ENCODE data around the gene MIF.

MIF gene

DNA sequence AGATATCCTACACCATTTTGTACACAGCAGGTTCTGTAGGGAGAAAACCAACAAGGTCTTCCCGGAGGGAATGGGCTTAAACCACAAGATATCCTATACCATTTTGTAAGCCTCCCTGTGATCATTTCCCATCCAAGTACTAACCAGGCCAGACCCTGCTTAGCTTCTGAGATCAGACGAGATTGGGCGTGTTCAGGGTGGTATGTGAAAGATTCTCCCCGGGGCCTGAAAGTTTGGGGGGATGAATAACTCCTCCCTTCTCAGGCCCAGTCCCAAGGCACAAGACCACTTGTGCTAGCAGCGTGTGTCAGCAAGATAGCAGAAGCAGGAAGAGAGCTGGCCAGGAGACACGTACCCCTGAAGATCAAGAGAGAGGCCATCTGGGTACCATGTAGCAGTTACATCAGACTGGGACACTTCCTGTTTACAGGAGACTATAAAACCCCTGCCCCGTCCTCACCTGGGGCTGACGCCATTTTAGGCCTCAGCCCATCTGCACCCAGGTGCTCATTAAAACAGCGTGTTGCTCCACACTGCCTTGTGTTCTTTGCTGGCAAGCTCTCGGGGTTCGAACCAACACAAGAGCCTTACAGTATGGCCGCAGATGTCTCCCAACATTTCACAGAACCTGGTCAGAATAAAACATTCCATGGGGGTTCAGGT lies 17.3 kb downstream of the MIF start (continued):
- TF ChIP-seq, protein P1, sequence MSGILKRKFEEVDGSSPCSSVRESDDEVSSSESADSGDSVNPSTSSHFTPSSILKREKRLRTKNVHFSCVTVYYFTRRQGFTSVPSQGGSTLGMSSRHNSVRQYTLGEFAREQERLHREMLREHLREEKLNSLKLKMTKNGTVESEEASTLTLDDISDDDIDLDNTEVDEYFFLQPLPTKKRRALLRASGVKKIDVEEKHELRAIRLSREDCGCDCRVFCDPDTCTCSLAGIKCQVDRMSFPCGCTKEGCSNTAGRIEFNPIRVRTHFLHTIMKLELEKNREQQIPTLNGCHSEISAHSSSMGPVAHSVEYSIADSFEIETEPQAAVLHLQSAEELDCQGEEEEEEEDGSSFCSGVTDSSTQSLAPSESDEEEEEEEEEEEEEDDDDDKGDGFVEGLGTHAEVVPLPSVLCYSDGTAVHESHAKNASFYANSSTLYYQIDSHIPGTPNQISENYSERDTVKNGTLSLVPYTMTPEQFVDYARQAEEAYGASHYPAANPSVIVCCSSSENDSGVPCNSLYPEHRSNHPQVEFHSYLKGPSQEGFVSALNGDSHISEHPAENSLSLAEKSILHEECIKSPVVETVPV (CRISPR knock-in tag; IDR thresholded peaks at IDR 0.05) = no peak
- no peak for TF ChIP-seq GLIS3 (CRISPR knock-in tag; IDR thresholded peaks at IDR 0.05)

GRCh38 chr22:23912293-23912903 lies 18.2 kb downstream of the MIF start:
- no peak for ATAC-seq
- TF ChIP-seq, protein P1 (CRISPR knock-in tag; IDR thresholded peaks at IDR 0.05) = no peak
- TF ChIP-seq TCF4 (CRISPR knock-in tag; IDR thresholded peaks at IDR 0.05; ENCODE audit: borderline replicate concordance) (no peak), POU6F1 (CRISPR knock-in tag; IDR thresholded peaks at IDR 0.05; ENCODE audit: borderline replicate concordance, low read depth) (no peak), ESRRG (CRISPR knock-in tag; IDR thresholded peaks at IDR 0.05) (no peak), BACH2 (CRISPR knock-in tag; IDR thresholded peaks at IDR 0.05; ENCODE audit: borderline replicate concordance) (no peak), RARB (CRISPR knock-in tag; IDR thresholded peaks at IDR 0.05) (no peak), ZNF70 (CRISPR knock-in tag; IDR thresholded peaks at IDR 0.05) (no peak)

GRCh38 chr22:23913306-23913660 lies 19.1 kb downstream of the MIF start:
- no peak for TF ChIP-seq TOX (CRISPR knock-in tag; IDR thresholded peaks at IDR 0.05; ENCODE audit: borderline replicate concordance)
- TF ChIP-seq PPARA (CRISPR knock-in tag; IDR thresholded peaks at IDR 0.05; ENCODE audit: borderline replicate concordance) = no peak
- TF ChIP-seq RARB (CRISPR knock-in tag; IDR thresholded peaks at IDR 0.05) = no peak
- no peak for TF ChIP-seq ISL1 (CRISPR knock-in tag; IDR thresholded peaks at IDR 0.05)
- TF ChIP-seq ZNF565 (CRISPR knock-in tag; conservative IDR thresholded peaks at IDR 0.05; ENCODE audit: low read depth) = no peak
- no peak for TF ChIP-seq BACH2 (CRISPR knock-in tag; IDR thresholded peaks at IDR 0.05; ENCODE audit: borderline replicate concordance)
- TF ChIP-seq ESRRG (CRISPR knock-in tag; IDR thresholded peaks at IDR 0.05) = no peak
- no peak for TF ChIP-seq CSDC2 (CRISPR knock-in tag; IDR thresholded peaks at IDR 0.05)
- no peak for TF ChIP-seq ZFP30 (CRISPR knock-in tag; IDR thresholded peaks at IDR 0.05)
- ATAC-seq = no peak

- ATAC-seq = peak; percentile 99
- peak; percentile 76; the same call in 1 of the 2 replicates for TF ChIP-seq CSDC2 (CRISPR knock-in tag; IDR thresholded peaks at IDR 0.05)
- no peak for TF ChIP-seq POU6F1 (CRISPR knock-in tag; IDR thresholded peaks at IDR 0.05; ENCODE audit: borderline replicate concordance, low read depth)
- peak; percentile 22; the same call in 1 of the 2 replicates for TF ChIP-seq ISL1 (CRISPR knock-in tag; IDR thresholded peaks at IDR 0.05)
- TF ChIP-seq ESRRG (CRISPR knock-in tag; IDR thresholded peaks at IDR 0.05) = no peak
- TF ChIP-seq BACH2 (CRISPR knock-in tag; IDR thresholded peaks at IDR 0.05; ENCODE audit: borderline replicate concordance) = no peak
- TF ChIP-seq, protein P1 (CRISPR knock-in tag; IDR thresholded peaks at IDR 0.05) = no peak
- peak; percentile 45; the same call in 1 of the 2 replicates for TF ChIP-seq TCF4 (CRISPR knock-in tag; IDR thresholded peaks at IDR 0.05; ENCODE audit: borderline replicate concordance)
- TF ChIP-seq ARNTL (CRISPR knock-in tag; IDR thresholded peaks at IDR 0.05; ENCODE audit: borderline replicate concordance, low read depth) = no peak
- TF ChIP-seq GLIS3 (CRISPR knock-in tag; IDR thresholded peaks at IDR 0.05) = peak; percentile 25; the same call in 1 of the 2 replicates
Observed at GRCh38 chr22:23913661-23914353, 19.6 kb downstream of the MIF start.

All from SK-N-SH treated with all-trans-retinoic acid at 6 μM for 48 hours (cell line).